NCI-H510A (cell line): ENCODE results near the gene GABRD.

Experiments
- DNase-seq: peaks from one replicate; lab custom pipeline; 2025; lab: John Stamatoyannopoulos, UW

Gene GABRD

DNA sequence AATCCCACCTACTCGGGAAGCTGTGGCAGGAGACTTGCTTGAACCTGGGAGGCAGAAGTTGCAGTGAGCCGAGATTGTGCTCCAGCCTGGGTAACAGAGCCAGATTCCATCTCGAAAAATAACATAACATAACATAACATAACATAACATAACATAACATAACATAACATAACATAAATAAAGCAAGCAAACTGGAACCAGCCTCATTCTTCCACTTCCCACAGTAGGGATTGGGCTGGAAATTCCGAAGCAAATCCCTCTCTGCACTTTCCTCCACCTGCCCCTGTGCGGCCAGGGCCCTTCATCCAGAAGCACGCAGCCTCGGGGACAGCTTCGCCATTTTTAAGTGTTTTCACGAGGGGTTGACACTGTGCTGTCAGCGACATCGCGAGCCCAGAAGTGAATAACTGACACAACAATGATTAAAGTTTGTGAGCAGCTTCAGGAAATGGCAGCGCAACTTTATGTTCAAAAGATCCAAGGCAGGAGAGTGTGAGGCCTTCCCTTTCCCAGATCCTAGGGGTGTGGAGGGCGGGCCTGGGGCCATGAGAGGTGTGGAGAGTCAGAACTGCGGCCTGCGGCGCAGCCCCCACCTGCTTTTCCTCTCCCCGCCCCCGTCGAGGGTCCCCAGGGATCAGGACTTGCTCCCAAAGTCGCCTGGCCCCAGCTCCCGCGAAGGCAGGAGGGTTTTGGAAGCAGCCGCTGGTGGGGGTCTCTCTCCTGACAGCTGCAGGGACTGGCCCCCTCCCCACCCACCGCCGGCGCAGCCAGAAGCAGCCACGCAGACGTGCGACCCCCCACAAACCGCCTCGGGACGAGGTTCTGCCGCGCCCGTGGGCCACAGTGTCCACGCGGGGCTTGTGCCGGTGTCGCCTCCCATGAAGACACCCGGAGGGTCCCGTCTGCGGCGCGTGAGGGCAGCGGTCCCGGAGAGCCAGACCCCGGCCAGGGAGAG lies 651 bp upstream of the GABRD start:
- DNase-seq, result no peak

- DNase-seq, result no peak
Measured at GRCh38 chr1:2019571-2020309, 595 bp downstream of the GABRD start.

- DNase-seq, result no peak
Measured at GRCh38 chr1:2020310-2020655, 1.1 kb downstream of the GABRD start.

GRCh38 chr1:2021550-2021949 lies 2.4 kb downstream of the GABRD start:
- DNase-seq, result no peak

GRCh38 chr1:2022063-2022770 lies 3.1 kb downstream of the GABRD start:
- DNase-seq, result no peak

DNA sequence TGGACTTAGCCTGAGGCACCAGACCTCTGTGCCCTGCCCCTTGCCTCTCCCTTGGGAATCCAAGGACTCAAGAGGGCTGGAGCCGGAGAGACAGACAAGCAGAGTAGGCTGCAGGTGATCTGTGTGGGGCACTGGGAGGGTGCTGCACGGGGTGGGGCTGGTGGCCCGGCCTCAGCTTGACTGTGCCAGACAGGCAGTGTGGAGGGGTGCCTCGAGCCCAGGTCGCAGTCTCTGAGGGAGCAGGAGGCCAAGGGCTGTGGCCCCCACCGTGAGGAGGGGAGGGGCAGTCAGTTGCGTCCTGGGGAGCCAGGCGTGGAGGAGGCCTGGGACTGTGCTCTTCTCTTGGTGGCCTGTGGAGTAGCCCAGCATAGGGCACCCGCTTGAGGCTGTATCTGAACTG lies 4.0 kb downstream of the GABRD start:
- DNase-seq, result no peak

DNA sequence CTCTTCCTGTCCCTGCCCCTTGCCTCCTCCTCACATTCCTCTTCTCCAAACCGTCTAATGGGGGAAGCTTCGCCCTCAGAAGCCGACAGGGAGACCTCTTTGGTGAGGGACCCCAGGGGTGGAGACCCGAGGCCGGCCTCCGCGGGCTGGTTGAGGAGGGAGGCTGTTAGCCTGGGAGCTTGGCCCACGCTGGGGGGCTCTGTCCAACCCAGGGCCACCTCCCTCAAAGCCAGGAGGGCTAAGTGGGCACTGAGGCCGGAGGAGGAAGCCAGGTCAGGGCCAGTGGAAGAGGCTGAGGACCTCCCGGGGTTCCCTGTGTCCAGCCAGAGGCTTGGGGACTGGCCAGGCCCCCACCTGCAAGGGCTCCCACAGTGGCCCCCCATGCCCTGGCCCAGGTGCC lies 5.3 kb downstream of the GABRD start:
- DNase-seq, result no peak

GRCh38 chr1:2024887-2025286 lies 5.7 kb downstream of the GABRD start:
- DNase-seq, result no peak

DNA sequence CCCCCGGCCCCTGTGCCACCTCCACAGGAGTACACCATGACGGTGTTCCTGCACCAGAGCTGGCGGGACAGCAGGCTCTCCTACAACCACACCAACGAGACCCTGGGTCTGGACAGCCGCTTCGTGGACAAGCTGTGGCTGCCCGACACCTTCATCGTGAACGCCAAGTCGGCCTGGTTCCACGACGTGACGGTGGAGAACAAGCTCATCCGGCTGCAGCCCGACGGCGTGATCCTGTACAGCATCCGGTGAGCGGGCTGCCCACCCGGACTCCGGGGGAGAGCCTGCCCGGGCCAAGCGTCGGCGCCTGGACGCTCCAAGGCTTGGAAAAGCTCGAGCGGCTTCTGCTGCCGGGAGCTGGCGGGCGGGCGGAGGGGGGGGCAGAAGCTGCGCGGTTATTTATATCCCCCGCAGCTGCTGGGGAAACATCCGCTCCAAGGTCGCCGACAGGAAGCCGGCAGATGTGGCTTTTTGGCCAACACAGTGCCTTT lies 6.4 kb downstream of the GABRD start:
- DNase-seq, result no peak

GRCh38 chr1:2027961-2028583 lies 8.9 kb downstream of the GABRD start:
- no peak for DNase-seq

GRCh38 chr1:2028870-2029560 lies 9.9 kb downstream of the GABRD start:
- no peak for DNase-seq

- no peak for DNase-seq
Measured at GRCh38 chr1:2029561-2029960, 10.4 kb downstream of the GABRD start.

DNA sequence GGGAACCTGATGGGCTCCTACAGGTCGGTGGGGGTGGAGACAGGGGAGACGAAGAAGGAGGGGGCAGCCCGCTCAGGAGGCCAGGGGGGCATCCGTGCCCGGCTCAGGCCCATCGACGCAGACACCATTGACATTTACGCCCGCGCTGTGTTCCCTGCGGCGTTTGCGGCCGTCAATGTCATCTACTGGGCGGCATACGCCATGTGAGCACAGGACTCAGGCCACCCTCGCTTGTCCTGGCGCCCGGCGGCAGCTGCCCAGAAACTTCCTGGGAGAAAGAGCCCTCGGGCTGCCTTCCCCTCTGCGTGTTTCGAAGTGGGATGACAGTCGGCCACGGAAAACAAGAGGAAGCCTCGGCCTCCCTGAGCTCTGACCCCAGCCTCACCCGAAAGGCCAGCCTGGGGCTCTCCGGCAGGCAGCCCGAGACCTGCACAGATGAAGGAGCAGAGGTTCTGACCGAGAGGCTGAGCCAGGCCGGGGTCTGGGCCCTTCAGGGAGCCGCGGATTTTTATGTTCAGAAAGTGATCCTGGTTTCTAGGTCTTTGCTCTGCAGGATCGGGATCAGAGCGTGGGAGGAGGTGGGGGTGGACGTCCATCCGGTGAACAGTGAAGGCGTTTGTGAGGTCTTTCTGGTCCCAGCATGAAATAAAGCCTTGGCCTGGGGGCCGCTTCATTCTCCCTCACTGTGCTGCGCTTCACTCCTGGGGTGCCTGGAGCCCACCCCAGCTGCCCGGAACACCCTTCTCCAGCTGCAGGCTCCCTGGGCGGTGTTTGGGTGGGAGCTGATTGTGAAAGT lies 11.1 kb downstream of the GABRD start:
- DNase-seq, result no peak

DNA sequence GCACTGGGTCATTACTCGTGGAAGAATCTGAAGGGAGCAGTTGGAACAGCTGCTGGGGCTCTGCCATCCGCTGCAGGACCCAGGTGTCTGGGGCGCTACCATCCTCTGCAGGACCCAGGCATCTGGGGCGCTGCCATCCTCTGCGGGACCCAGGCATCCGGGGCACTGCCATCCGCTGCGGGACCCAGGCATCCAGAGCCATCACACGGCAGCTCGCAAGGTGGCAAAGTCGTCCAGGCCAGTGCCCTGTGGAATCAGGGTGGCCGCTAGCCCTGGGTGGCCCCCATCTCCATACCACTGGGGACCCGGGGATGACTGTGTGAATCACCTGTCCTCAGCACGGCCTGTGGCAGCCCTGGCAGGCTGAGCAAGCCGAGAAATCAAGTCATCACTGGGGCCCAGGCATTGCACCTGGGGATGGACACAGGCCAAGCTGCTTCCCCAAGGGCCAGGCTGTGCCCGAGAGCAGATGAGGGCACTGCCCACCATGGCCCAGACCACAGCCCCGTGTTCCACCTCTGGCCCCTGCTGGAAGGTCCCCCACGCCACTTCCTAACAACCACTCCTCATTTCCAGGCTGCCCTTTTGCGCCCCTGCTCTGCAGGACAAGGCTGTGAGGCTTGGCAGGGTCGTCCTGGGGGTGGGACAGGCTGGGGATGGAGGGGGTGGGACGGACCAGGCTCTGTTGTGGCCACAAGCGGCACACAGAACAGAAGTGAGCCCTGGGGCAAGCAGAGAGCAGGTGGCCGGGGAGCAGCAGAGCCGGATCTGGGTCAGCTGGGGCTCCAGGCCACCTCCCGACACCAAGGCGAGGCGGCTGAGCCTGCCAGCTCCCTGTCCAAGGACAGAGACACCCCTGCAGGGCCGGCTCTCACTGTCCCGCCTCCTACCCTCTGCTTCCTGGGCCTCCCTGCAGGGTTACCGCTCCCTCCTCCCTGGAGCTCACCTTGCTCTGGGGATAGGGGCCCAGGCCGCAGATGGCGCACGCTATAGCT lies 12.7 kb downstream of the GABRD start:
- DNase-seq, result no peak

DNA sequence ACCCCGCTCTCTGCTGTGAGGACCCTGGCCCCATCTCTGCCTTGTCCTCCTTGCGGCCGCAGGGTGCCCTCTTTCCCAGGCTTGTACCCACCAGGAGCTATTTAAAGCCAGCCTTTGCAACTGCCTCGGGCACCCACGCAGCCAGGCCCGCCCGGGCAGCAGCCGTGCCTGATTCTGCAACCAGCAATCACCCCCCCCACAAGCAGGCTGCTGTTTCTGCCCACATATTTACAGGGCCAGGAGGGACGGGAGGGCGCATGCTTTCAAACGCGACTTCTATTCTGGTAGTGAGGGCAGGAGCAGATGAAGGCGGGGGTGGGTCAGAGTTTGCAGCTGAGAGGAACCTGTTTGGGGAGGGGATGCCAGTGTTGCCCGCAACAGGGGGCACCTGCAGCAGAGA lies 13.6 kb downstream of the GABRD start:
- no peak for DNase-seq

DNA sequence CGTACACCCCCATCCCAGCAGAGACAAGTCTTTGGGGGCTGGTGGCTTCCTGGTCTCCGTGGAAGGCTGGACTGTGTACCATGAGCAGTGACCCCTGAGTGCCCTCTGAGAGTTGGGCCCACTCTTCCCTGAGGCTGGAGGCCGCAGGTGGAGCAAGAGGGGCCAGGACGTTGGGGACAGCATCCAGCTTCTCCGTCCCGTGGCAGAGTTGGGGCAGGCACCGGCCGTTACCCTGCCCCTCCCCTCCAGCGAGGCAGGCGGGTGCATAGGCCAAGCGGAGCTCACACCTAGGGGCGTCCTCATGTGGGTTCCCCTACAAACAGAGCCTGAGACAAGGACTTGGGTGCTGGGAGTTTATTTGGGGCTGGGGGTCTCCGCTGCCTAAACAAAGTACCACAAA lies 14.0 kb downstream of the GABRD start:
- DNase-seq, result no peak

DNA sequence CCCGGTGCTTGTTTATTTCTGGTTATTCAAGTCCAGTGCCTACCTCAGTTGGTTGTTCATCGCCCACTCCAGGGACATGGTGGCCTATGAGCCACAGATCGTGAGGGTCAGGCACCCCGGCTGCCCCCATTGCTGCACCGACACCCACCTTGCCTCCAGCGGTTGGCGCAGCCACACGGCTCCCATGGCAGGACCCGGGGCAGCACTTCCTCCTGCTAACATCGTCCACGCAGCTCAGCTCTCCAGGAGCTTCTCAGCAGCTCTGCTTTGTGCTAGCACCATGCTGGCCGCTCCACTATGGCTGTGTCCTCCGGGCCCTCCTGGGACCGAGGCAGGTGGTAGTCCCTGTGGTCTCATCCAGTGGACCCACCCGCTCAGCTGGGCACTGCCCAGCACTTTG lies 17.1 kb downstream of the GABRD start:
- DNase-seq, result no peak

GRCh38 chr1:2037314-2037979 lies 18.3 kb downstream of the GABRD start:
- no peak for DNase-seq

DNA sequence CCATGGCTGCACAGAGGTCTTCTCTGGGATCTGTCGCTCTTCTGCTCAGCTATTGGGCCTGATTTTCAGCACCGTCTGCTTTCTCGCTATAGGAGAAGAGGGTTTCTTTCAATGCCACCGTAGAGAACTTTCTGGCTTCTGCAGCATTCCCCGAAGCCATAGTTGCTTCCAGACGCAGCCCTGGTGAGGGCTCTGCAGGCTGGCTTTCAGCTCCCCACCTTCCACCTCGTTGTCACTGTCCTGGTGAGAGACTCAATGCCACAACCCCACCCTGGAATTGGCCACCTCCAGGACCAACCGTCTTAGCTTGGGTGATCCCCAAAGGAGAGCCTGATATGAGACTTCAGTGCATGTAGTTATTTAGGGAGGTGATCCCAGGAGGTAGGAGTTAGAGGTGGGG lies 19.1 kb downstream of the GABRD start:
- DNase-seq, result no peak
